Stimulated activated CD4-positive, alpha-beta T cell treated with anti-CD3 and anti-CD28 coated beads, TNF-alpha, amount 100 ng/mL, for 48 hours (primary cell): ENCODE measurements around the gene IKZF4.

ENCODE experiments used
- DNase-seq, 3 donors: peaks; one replicate each; pipeline ENCODE4 v3.0.0-alpha.2; 2020; ENCODE audit warnings: low read depth in 3 of 3

Gene IKZF4

DNA sequence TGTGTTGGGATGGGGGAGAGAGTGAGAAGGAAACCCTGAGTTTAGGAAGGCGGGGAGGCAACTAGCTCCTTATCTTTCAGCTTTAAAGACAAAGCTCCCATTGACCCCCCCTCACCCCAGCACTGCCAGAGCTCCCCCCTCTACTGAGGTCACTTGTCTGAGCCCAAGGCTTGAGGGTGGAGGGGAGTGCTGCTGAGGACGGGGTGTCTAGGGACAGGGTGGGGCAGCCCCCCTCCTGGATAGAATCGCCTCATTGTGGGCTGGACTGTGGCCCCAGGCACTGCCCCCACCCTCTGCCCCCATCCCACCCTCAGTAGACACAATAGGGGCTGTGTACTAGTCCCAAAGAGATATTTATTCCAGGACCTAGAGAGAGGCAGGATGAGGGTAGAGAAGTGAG, 62.1 kb downstream of the IKZF4 start:
- no peak for DNase-seq

DNA sequence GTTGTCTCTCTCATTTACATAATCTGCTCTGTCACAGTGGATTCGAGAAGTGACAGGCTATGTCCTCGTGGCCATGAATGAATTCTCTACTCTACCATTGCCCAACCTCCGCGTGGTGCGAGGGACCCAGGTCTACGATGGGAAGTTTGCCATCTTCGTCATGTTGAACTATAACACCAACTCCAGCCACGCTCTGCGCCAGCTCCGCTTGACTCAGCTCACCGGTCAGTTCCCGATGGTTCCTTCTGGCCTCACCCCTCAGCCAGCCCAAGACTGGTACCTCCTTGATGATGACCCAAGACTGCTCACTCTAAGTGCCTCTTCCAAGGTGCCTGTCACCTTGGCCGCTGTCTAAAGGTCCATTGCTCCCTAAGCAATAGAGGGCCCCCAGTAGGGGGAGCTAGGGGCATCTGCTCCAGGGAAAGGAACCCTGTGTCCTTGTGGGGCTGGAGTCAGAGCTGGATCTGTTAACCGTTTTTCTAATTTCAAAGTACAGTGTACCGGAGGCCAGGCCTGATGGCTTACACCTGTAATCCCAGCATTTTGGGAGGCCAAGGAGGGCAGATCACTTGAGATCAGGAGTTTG, 64.2 kb downstream of the IKZF4 start:
- DNase-seq = no peak

GRCh38 chr12:56086096-56086495, 65.3 kb downstream of the IKZF4 start:
- no peak for DNase-seq

- no peak for DNase-seq
These were observed 65.8 kb downstream of the IKZF4 start for GRCh38 chr12:56086608-56087007.

DNA sequence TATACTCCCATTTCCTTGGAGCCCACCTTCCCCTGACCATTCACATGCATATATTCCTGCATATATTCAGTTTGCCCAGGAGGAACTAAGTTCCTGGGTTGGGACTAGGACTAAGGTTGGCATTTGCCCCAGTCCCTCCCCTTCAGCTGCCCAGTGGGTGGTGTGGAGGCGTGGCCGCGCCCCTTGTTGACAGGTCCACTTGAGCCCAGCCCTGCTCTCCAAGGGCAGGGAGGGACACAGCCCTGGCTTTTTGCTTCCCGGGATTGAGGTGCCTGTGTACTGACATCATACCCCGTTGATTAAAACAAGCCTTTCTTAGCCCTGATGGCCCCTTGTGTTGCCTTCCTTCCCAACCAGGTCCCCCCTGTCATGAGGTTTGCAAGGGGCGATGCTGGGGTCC, 66.4 kb downstream of the IKZF4 start:
- no peak for DNase-seq
